ENCODE results near the gene C2orf66.

Gene C2orf66
- 0 to 0.07 reads per million in 2 donors for total RNA-seq

GRCh38 chr2:196809260-196809659, at the start of gene C2orf66:
TSS of gene C2orf66 (minus strand) at chr2:196809355. CDS start at chr2:196809336, 19 bp downstream.
- DNase-seq = no peak

DNA sequence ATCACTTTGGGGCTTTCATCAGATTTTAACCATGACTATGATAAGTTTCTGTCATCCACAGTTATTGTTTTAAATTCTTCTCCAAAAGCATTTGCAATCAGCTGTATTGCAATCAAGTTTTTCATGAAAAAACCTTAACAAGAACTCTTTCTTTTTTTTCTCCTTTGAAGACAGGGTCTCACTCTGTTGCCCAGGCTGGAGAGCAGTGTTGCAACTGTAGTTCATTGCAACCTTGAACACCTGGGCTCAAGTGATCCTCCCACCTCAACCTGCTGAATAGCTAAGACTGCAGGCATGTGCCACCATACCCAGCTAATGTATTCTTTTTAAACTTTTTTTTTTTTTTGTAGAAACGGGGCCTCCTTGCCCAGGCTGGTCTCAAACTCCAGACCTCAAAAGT, 45.5 kb upstream of the C2orf66 start:
- no peak for DNase-seq

GRCh38 chr2:196853301-196854087, 44.3 kb upstream of the C2orf66 start:
- no peak for DNase-seq

- DNase-seq = peak in 1 of 5 experiments; percentile 70
These were observed 41.9 kb upstream of the C2orf66 start for GRCh38 chr2:196851088-196851487.

DNA sequence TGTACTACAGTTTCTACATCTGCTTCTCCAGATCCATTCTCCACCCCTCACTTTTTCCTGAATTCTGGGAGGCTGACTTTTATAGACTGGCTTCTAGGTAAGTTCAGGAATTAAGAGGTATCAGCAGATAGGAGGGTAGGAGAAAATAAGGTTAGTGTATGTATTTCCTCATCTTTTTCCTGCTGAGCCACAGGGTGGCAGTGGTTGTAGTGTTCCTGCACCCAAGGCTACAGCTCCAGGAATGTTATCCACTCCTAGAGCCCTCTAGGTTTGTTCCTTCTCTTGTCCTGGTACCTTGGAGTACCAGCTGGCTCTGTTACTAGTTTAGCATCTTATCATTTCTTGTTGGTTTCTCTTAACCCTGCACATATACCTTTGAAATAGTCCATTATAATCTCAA, 40.7 kb upstream of the C2orf66 start:
- DNase-seq = no peak

GRCh38 chr2:196846295-196846694, 37.1 kb upstream of the C2orf66 start:
- DNase-seq = no peak

DNA sequence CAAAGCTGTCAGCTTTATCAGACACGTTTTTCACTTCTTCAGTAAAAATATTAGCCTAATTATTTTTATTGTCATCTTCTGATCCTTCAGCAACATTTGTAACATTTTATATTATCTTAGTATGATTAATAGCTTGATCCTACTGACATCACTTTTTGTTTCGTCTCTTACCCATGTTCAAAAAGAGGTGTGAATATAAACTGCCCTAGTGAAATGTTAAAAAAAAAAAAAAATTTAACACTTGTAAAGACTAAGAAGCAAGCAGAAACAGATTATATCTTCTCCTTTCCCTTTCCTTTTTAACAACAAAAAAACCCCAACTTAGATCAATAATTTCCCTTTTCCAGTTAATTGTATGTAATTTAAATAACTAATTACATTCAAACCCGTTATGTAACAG, 36.2 kb upstream of the C2orf66 start:
- no peak for DNase-seq

DNA sequence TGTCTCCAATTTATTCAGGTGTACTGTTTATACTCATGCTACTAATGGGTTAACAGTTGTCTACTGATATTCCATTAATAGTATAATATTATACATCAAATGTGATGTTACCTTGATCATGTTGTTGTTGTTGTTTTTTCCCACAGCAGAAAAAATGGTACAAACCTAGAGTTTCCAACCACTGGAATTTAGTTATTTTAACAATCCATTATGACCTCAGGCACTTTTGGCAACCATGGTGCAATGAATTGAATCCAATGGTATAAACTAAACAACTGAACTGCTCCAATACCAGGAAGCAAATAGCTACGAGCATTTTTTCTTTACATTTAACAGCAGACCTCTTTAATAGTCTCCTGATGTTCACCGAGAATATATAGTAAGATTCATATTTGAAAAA, 31.0 kb upstream of the C2orf66 start:
- DNase-seq = no peak

- DNase-seq = no peak
These were observed 30.4 kb upstream of the C2orf66 start for GRCh38 chr2:196839574-196839973.

GRCh38 chr2:196836440-196836839, 27.3 kb upstream of the C2orf66 start:
- DNase-seq = no peak

DNA sequence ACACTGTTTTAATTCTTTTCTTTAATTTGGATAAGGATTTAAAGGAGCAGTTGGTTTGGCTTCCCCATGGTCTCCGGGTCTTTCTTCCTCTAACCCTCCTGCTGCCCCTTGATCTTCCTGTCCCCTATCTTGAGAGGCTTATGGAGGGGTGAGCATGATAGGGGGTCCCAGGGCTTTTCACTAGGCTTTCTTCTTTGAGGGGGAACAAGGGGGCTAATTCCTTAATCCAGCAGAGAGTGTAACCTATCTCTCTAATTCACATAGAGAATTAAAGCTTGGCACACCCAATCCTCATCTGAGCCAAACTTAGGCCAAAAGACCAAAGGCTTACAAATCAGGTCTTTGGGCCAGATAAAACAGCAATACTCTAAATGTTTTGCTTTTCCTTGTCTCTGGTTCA, 21.5 kb upstream of the C2orf66 start:
- no peak for DNase-seq

GRCh38 chr2:196827356-196827755, 18.2 kb upstream of the C2orf66 start:
- DNase-seq = no peak

- no peak for DNase-seq
These were observed 14.8 kb upstream of the C2orf66 start for GRCh38 chr2:196823750-196824522.

DNA sequence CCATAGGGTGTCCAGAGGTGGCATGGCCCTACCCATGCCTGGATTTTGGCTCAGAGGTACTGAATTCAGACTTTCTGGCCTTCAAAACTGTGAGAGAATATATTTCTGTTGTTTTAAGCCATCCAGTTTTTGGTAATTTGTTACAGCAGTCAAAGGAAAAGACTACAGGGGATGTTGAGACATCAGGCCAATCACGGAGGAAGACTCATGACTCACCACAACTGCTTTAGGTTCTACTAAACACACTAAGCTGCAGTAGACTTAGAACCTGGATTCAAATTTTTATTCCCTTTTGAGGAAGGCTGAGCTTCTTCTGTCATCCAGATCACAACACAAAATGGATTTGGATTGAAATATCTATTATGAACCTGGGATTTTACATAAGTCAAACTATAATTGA, 12.0 kb upstream of the C2orf66 start:
- no peak for DNase-seq

GRCh38 chr2:196808083-196808665, 981 bp downstream of the C2orf66 start:
- no peak for DNase-seq

GRCh38 chr2:196804381-196804780, 4.8 kb downstream of the C2orf66 start:
- no peak for DNase-seq

GRCh38 chr2:196802401-196802800, 6.8 kb downstream of the C2orf66 start:
- no peak for DNase-seq

- DNase-seq = no peak
These were observed 7.4 kb downstream of the C2orf66 start for GRCh38 chr2:196801674-196802261.

DNA sequence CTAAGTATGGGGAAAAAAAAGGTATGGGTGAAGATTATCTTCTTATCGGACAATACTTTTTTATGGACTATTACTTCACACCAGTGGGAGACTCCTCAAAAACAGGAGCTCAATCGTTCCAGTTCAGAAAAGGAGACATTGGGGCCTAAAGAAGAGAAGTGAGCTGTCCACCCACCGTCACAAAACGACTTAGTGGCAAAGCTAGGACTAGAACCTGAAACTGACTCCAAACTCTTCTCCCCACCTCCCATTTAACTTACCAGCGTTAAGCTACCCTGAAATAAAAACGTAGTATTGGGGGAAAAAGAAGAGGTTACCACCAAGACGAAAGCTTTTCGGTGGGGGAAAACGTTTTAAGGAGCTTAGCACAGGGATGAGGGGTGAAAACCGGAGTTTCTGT, 10.2 kb downstream of the C2orf66 start:
- DNase-seq = peak in 1 of 5 experiments; percentile 23

GRCh38 chr2:196792865-196793264, 16.3 kb downstream of the C2orf66 start:
- no peak for DNase-seq

GRCh38 chr2:196783431-196784094, 25.6 kb downstream of the C2orf66 start:
- peak in 1 of 5 experiments; percentile 9 for DNase-seq

DNA sequence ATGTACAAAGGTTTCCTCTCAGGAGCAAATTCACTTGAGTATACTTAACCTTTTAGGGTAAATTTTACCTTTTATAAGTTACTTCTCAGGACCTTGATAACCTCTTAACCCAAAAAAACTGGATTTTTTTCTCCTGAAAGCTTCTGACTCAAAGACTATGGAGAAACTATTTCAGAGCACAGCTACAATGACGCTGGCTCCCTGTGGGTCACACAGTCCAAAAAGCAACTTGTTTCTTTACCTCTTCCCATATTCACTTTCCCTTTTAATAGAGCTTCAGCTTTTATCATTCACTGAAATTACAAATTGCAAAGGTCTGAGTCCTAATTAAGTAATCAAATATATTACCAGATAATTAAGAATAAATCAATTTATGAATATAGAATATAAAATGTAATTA, 42.1 kb downstream of the C2orf66 start:
- no peak for DNase-seq

DNA sequence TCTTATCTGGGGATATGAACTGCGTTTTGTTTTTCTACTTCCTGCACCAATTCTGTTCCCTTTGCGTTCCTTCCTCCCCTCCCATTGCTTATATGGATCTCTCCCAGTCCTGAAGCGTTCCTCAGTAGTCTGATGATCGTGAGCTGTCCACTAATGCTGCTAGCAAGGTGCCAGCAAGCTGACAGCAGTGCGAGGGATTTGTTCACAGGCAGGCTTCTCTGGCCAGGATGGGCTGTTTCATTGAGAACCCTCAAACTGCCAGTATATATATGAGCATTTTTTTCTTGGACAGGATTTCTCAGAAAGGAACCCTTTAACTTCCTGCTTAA, 49.8 kb downstream of the C2orf66 start:
- DNase-seq = no peak

Measured in T-helper 2 cell (primary cell).